DMS 273 (cell line): Measurements from ENCODE around the gene SDF2L1.
"Not testable (repeated sequence)": the region's sequence is repeated elsewhere in the genome, so short reads cannot be mapped to it uniquely, and the experiment has no call there.

ENCODE experiments used
- DNase-seq: peaks from one replicate; lab custom pipeline; 2025; ENCODE audit not compliant: unreplicated experiment; lab: John Stamatoyannopoulos, UW

The SDF2L1 gene

DNA sequence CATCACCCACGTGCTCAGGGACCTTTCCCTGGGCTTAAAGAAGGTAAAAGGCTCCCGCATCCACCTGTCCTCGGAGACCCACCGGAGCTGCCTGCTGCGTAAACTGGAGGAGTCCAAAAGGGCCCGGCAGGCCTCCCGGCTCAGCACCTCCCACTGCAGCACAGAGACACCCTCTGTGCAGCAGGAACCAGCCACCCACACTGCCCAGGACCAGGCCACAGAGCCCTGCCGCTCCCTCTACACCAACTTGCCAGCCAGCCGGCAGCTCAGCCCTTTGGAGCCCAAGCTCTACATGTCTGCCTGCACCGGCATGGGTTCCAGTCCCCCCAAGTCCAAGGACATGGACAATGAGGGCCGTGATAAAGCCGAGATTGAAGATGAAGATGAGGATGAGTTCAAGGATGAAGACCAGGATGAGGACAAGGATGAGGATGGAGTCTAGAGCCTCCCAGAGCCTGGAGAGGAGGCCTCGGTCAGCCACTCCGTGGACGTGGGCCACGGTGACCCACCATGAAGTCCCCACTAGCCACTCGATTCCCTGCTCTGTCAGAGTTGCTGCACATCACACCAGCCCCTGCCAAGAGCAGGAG lies 5.4 kb upstream of the SDF2L1 start:
- no peak for DNase-seq

DNA sequence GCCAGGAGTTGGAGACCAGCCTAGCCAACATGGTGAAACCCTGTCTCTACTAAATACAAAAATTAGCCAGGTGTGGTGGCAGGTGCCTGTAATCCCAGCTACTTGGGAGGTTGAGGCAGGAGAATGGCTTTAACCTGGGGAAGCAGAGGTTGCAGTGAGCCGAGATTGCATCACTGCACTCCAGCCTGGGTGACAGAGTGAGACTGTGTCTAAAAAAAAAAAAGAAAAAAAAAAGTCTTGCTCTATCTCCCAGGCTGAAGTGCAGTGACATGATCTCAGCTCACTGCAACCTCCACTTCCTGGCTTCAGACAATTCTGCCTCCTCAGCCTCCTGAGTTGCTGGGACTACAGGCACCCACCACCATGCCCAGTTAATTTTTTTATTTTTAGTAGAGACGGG lies 4.7 kb upstream of the SDF2L1 start:
- not testable (repeated sequence) for DNase-seq

DNA sequence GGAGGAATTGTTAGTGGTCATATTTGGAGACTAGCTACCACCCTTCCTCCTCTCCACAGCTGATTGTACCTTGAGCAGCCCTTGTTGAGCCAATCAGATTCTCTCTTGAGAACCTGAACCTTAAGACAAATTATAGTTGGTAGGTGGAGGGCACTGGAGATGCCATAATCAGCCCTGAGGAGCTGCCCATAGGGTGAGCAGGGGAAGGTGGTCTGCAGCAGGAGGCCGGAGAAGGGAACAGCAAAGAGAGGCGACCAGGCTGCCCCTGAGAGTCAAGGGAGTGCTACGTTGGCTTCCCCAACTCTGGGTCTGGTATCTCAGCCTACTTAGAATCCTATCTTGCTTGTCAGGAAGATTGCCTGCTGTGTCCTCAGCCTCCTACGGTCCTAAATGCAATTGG lies 2.7 kb upstream of the SDF2L1 start:
- DNase-seq: no peak

DNA sequence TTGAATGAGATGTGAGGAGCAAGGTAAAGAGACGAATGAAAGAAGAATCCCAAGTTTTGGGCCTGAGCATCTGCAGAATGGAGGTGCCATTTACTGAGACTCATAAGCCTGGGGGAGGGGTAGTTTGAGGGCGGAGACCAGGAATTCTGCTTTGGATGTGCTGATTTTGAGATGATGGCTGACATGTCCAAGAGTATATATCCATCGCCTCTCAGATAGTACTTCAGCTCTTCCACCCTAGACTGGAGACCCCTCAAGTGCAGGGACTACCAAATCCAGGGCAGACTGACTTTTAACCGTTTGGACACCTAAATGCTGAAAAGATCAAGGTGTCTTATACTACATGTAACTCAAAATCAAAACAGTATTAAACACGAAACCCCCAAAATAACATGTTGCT lies 1.3 kb upstream of the SDF2L1 start:
- no peak for DNase-seq

DNA sequence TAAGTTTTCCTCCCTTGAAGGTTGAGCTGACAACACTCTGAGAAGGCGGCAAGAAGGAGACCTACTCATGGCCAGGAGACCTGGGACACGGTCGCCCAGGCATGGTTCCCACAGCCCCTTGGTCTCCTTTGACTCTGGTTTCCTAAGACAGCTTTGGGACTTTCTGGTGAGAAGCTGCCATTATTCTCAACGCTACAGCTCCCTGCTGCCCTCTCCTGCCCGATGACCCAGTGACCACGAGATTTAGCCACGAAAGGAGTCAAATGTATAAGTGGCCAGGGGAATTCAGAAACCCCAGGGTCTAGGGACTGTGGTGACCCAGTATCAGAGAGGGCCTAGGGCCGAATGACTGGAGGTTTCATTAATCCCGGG lies 699 bp upstream of the SDF2L1 start:
- peak; percentile 41 for DNase-seq

DNA sequence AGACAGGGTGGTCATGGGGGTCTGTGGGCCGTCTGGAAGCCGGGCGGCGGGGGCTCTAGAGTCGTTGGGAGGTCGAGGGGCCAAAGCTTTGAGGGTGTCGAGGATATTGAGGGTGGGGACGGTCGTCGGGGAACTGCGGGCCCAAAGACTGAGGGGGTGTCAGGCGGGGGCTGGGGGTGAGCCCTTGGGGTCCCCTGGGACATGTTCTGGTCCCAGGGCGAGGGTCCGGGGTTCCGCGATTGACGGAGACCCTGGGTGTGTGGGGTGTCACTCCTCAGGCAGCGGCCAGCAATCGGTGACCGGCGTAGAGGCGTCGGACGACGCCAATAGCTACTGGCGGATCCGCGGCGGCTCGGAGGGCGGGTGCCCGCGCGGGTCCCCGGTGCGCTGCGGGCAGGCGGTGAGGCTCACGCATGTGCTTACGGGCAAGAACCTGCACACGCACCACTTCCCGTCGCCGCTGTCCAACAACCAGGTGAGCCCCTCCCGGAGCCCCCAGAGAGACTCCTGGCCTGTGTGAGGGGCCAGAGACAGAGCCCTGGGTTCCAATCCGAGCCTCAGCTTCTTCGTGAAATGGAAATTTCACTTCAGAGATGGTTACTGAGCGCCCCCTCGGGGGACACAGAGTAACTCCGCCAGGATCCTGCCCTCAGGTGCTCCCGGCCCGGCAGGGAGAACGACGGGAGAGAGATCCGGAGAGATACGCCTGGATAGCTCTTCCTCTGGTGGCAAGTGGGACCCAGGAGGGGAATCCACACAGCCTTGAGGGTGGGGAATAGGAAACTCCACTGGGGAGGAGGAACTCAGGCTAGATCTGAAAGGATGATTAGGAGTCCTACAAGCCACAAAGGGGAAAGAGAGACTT lies 714 bp downstream of the SDF2L1 start:
- DNase-seq: peak; percentile 80

DNA sequence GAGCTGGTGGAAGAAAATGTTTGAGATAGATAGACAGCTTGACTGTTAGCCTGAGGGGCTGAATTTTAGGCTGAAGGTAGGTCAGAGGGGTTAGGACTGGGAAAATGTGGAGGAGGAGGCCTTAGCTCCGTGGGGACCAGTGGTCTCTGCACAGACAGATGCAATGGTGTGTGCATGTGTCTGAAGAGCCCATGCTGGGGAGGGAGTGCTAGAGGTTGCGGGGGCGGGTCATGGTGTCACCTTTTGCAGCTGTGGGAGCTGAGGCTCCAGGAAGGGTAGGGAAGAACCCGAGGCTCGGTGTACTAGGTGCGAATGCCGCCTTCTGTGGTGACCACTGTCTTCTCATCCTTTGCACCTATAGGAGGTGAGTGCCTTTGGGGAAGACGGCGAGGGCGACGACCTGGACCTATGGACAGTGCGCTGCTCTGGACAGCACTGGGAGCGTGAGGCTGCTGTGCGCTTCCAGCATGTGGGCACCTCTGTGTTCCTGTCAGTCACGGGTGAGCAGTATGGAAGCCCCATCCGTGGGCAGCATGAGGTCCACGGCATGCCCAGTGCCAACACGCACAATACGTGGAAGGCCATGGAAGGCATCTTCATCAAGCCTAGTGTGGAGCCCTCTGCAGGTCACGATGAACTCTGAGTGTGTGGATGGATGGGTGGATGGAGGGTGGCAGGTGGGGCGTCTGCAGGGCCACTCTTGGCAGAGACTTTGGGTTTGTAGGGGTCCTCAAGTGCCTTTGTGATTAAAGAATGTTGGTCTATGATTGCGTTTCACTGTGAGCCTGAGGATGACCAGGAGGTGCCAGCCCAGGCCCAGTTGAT lies 1.6 kb downstream of the SDF2L1 start:
- no peak for DNase-seq

DNA sequence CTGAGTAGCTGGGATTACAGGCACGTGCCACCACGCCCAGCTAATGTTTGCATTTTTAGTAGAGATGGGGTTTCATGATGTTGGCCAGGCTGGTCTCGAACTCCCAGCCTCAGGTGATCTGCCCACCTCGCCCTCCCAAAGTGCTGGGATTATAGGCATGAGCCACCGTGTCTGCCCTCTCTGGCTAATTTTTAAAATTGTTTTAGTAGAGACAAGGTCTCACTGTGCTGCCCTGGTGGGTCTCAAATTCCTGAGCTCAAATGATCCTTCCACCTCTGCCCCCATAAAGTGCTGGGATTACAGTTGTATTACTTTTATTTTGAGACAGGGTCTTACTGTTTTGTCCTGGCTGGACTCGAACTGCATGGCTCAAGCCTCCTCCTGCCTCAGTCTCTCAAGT lies 3.4 kb downstream of the SDF2L1 start:
- not testable (repeated sequence) for DNase-seq

DNA sequence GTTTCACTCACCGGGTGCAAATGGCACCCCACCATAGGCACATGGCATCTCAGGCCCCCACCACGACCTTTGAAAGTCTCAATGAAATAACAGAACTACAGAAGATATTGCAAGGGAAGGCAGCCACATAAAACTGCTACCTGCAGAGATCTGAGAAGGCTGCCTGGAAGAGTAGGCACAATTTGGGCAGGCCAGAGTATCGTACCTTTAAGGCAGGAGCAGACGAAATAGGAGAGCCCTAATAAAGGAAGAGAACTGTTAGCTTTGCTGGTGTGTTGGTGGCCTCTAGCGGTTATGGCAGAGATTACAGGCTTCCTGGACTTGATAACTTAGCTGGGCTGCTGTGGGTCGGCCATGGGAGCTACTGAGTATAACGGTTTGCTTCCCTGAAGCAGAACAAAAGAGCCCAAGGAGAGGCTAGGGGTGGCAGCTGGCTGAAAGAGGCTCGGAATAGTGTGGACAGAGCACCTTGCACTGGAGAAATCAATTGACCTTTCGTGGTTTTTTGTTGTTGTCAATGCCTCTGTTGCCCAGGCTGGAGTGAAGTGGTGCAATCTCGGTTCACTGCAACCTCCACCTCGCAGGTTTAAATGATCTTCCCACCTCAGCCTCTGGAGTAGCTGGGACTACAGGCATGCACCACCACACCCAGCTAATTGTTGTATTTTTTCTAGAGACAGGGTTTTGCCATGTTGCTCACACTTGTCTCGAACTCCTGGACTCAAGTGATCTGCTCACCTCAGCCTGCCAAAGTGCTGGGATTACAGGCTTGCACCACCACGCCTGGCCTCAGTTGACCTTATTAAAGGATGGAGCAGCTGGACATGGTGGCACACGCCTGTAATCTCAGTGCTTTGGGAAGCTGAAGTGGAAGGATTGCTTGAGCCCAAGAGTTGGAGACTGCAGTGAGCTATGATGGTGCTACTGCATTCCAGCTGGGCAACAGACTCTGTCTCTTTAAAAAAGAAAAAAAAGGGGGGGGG lies 4.8 kb downstream of the SDF2L1 start:
- DNase-seq: peak; percentile 87

DNA sequence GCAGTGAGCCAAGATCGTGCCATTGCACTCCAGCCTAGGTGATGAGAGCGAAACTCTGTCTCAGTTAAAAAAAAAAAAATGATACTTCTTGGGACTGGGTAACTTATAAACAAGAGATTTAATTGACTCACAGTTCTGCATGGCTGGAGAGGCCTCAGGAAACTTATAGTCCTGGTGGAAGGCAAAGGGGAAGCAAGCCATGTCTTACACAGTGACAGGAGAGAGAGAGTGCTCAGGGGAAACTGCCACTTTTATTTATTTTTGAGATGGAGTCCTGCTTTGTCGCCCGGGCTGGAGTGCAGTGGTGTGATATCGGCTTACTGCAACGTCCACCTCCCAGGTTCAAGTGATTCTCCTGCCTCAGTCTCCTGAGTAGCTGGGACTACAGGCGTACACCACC lies 8.2 kb downstream of the SDF2L1 start:
- DNase-seq: no peak

DNA sequence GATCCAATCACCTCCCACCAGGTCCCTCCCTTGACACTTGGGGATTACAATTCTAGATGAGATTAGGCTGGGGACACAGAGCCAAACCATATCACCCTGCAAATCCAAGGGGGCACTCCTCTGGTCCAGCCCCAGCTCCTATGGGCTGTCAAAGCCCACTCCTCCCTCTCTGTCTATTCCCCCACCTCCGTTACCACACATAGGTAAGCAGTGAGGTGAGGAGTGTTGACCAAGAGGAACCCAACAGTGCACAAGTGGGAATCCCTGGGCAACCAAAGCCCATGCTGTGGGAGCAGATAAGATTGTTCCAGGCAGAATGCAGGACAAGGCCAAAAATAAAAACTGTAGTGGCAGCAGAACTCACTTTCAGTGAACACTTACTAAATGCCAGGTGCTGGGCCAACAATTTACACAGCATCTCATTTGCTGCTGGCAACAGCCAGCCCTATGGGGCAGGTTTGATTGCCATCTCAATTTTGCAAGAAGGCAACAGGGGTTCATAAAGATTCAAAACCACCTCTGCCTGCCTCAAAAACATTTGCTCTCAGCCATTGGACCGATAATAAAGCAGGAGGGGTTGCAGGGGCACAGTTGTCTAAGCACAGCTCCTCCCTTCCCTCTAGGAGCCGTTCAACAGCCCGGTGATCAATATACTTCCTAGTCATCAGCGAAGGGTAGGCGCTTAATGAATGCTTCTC lies 8.9 kb downstream of the SDF2L1 start:
- peak; percentile 39 for DNase-seq

DNA sequence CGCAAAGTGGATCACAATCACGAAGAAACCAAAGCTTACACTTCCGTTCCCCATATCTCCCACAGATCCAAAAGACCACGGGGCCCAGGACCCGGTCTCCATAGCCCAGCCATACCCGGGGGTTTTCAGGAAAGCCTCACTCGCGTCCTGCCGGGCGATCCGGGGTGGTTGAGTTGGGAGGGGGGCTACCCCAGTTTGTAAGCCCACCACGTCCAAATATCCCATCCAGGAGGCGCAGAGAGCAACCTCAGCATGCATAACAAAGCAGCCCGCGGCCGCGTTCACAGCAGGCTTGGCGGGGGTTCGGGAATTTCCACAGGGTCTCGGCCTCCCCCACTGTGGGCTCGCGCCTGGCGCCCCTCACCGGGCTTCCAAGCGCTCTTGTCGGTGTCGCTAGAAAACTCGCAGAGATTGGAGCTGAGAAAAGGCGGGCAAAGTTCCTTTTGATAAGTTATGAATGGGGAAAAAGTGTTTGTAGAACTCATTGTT lies 9.5 kb downstream of the SDF2L1 start:
- DNase-seq: no peak

DNA sequence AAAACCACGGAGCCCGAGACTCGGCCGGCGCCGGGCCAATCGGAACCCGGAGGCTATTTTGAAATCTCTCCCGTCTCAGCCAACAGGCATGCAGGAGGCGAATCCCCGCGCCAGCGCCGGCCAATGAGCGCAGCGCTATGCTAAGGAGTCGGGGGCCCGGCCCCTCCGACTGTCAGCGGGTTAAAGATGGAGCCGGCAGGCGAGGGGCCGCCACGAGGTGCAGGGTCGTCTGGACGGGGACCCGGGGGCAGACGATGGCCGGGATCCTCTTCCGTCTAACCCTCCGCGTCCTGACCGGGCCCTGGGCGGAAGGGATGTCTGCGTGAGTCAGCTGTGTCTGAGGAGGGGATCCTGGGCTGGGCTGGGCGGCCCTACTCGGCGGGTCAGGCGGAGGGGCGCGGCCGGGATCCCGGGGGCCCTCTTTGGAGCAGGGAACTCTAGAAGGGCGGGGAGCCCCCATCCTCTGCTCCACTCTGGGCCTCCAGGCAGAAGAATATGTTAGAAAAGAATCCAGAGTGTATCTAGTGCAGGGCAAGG lies 10.0 kb downstream of the SDF2L1 start:
- DNase-seq: peak; percentile 95

DNA sequence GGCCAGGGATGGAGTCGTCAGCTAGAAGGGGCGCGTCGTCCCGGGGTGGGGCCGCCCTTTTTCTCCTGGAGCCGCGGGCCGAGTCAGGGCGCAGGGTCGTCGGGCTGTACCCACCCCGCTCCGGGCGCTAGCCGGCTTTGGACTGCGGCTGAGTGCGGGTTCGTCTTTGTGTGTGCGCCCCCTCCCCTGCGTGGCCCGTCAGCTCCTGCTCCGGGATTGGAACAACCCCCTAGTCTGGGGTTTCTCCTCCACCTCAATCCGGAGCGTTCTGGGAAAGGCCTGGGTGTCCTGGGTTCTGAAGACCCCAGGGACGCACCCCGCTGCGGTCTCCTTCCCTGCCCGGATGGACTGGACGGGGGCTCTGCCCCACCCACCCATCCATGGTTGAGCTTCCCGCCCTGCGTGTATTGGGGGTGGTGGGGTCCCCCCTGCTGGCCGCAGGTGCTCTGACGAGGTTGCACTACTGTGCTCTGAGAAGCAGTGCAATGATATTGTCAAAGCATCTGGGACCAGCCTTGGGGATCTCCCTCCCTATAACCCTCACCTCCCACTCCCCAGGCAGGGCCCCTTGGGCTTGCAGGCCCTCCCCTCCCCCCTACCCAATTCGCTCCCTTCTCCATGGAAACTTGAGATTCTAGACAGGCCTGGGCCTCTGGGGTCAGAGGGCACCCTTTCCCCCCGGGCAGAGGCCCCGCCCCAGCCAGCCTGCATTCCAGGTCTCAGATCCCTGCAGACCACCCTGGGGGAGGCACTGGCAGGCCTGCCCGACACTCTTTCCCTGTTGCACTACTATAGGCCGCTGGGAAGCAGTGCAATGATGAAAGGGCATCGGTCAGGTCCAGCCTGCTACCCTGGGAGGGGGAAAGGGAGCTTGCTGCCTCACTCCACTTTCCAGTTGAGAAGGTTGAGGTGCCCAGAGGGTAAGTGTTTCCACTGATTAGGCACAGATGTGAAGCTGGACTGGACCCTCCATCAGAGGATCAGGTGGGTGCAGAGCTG lies 10.7 kb downstream of the SDF2L1 start:
- DNase-seq: no peak

DNA sequence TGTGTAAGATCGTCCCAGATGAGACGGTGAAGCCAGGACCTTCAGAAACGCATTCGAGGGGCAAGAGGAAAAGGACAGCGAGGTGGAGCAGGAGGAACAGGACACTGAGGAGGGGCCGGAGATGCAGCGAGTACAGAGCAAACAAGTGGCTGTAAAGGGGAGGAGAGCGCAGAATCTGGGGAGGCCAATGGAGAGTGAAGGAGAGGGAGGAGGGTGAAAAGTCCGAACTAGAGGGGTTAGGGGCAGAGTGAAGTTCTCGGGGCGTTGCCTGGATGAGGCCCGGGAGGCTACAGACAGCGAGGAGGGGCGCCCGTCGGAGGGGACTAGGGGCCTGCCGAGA lies 14.9 kb downstream of the SDF2L1 start:
- DNase-seq: no peak

DNA sequence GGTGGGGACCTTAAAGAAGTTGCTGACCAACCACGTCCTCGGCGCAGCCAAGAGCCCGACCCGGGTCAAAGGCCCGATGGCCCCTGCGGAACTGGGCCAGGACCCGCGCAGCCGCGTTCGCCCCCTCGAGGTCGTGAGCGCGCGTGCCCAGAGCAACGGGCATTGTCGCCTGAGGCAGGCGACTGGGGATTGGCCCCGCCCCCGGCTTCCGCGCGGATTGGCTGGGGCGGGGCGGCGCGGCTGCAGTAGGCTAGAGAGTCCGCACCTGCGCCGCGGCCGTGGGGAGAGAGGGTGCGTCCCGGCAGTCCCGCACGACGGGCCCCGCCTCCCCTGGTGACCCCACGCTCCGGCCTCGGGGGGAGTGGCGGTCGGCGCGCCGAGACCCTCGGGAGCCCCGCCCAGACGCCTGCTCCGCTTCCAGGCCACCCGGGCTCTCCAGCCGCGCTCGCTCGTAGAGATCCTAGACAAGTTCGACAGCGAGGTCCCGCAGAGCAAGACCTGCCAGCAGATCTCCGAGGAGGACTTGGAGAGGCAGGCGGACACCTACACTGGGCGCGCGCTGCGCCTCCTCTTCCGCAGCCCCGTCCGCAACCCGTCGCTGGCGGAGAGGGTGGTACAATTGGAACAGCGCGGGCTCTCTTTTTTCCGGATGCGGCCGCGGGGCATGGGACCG lies 15.4 kb downstream of the SDF2L1 start:
- DNase-seq: peak; percentile 82

DNA sequence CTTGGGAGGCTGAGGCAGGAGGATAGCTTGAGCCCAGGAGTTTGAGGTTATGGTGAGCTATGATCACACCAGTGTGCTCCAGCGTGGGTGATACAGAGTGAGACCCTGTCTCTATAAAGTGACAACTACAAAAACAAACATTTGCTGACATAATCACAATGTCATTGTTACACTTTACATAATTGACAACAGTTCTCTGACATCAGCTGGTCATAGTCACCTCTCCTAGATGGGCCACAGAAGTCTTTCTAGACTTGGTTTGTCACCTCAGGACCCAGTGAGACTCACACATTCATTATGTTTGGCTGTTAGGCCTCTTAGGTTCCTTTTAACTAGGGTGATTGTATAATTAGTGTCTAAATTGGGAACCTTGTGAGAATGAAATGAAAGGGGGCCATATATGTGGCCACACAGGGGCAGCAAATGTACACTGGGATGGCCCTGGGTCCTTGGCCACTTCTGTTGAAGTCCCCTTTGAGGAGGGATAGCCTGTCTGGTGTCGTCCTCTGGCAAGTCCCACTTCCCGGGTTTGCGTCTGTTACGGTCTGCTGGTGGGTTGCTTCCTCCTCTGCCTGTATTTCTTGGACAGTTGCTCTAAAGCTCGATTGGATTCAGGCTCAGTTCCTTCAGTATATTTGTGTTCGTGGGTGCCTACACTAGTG lies 17.9 kb downstream of the SDF2L1 start:
- DNase-seq: peak; percentile 11
